HG02852 (cell line): ENCODE results near the gene IGSF23.
"Not testable (repeated sequence)": the region's sequence is repeated elsewhere in the genome, so short reads cannot be mapped to it uniquely, and the experiment has no call there.

Source experiments
- ATAC-seq: cut with Tn5 transposase; IDR thresholded peaks from one replicate; pipeline ENCODE4 v1.9.1; 2021; ENCODE audit warnings: mild to moderate bottlenecking, moderate library complexity; ENCODE audit not compliant: unreplicated experiment

The IGSF23 gene

DNA sequence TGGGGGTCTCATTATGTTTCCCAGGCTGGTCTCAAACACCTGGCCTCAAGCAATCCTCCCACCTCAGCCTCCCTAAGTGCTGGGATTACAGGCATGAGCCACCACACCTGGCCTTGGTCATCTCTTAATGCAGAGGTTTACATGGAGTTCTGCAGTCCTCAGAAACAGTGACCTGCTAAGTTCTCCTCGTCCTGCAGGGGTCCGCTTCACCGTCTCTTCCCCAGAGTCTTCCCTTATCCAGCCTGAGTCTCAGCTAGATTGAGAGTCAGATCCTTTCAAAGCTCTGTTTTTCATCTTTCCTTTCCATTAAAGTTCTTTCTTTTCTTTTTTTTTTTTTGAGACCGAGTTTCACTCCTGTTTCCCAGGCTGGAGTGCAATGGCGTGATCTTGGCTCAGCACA, 2.9 kb upstream of the IGSF23 start:
- ATAC-seq = not testable (repeated sequence)

DNA sequence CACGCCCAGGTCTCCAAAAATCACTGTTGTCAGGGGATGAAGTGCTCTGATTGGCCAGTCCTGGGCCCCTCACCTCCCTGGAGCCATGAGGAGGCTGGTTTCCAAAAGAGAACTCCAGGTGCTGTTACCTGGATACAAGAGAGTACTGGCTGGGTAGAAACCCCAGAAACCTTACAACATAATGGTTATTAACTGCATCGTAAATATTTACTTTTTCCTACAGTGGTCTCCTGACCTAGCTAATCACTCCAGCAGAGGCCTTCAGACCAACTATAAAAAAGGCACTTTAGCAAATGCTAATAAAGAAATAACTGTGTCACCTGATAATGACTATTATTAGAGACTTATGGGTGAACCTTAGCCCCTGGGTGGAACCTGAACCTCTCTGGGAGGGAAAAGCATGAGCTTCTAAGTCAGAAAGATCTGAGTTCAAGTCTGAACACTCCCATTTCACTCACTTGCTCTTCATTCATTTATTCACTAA, 1.5 kb upstream of the IGSF23 start:
- no peak for ATAC-seq

DNA sequence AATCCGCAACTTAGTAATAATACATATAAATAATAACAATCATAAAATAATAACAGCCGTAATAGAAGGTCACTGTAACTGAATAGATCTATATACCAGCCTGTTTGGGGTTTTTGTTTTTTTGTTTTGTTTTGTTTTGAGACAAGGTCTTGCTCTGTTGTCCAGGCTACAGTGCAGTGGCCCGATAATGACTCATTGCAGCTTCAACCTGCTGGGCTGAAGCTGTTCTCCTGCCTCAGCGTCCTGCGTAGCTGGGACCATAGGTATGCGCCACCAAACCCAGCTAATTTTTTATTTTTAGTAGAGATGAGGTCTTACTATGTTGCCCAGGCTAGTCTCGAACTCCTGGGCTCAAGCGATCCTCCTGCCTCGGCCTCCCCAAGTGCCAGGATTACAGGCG, 950 bp downstream of the IGSF23 start:
- no peak for ATAC-seq

DNA sequence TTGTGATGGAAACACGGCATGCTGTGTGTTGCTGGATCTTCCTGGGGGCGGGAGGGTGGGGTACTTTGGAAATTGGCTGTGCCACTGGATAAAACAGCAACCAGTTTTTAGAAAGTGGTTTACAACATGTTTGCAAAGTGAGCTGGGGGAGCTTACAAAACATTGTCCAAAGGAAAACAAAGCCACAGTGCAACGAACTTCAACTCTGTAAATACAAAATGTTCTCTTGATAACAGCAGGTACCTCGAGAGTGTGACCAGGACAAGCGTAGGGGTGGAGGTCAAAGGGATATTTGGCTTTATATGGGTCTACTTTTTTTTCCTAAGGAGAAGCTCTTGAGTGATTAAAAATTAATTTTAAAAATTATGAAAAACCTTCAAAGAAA, 2.5 kb downstream of the IGSF23 start:
- no peak for ATAC-seq

DNA sequence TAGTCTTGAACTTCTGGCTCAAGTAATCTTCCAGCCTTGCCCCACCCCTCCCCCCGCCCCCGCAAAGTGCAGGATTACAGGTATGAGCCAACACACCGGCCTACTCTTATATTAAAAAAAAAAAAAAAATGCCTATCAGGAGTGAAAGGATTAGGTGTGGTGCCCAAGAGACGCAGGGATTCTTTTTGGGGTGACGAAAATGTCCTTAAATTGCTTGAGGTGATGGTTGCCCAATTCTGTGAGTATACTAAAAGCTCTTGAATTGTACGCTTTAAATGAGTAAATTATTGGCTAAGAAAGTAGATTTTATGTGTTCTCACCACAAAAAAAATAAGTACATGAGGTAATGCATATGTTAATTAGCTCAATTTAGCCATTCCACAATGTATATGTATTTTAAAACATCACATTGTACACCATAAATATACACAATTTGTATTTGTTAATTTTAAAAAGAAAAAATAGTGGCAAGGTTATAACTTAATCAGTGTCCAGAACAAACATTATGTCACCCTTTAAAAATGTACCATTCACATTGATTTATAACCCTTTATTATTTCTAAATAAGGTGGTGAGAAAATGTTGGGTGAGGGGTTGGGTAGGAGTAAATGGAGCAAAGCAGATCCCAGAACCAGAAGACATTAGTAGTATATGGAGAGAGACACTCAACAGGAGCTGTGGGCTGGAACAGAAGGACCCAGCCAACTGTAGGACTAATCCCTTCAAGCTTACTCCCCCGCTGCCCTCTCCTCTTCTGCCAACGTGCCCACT, 3.9 kb downstream of the IGSF23 start:
- no peak for ATAC-seq

DNA sequence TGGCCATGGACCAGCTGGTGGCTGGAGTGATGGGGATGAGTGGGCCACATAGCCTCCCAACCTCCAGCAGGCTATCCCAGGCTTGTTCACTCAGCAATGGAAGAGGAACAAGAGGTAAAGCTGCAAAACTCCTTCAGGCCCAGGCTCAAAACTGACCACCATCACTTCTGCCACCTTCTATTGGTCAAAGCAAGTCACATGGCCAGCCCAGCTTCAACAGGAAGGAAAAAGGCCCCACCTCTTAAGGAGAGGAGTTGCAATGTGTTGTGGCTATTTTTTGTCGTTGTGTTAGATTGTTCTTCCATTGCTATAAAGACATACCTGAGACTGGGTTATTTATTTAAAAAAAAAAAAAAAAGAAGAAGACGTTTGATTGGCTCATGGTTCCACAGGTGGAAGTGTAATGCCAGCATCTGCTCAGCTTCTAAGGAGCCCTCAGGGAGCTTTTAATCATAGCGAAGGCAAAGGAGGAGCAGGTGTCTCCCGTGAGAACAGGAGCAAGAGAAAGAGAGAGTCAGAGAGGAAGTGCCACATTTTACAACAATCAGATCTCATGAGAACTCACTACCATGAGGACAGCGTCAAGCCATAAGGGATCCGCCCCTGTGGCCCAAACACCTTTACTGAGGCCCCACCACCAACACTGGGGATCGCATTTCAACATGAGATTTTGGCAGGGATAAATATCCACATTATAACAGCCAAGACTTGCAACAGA, 5.4 kb downstream of the IGSF23 start:
- no peak for ATAC-seq

DNA sequence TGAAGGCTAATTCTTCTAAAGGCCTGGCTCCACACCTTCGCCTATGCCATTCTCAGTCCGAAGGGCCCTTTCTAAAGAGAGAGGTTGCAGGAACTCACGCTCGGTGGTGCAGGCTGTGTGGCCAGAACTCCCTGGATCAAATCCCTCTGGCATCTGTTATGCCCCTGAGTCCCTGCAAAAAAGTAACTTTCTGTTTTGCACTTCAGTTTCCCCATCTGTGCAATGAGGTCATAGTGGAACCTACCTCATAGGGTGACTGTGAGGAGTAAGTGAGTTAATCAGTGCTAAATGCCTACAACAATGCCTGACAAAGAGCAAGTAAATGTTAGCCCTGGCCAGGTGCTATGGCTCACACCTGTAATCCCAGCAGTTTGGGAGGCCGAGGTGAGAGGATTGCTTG, 7.3 kb downstream of the IGSF23 start:
- no peak for ATAC-seq

DNA sequence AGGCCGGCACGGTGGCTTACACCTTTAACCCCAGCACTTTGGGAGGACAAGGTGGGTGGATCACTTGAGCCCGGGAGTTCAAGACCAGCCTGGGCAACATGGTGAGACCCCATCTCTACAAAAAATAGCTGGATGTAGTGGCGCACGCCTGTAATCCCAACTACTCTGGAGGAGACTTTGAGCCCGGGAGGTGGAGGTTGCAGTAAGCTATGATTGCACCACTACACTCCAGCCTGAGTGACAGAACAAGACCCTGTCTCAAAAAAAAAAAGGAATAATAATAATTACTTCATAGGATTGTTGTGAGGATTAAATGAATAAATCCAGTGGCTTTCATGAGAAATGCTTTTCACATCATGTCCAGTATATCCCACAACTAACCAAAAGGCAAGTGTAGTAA, 8.0 kb downstream of the IGSF23 start:
- no peak for ATAC-seq

DNA sequence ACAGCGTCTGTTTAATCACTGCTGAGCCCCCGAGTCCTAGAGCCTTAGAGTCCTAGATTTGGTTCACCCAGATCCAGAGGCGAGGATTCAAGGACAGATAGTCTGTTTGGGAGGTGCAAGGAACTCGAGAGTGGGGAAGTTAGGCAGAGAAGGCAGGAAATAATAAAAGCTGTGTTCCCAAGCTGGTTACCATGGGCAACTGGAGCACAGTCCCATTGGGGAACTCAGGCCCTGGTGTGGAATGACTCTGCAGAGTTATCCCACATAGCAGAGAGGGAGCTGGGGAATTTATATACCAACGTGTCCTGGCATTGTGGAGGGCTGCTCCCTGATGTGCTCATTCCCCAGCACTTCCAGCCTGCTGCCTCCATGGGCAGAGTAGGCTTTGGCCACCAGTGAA, 9.7 kb downstream of the IGSF23 start:
- ATAC-seq = no peak

DNA sequence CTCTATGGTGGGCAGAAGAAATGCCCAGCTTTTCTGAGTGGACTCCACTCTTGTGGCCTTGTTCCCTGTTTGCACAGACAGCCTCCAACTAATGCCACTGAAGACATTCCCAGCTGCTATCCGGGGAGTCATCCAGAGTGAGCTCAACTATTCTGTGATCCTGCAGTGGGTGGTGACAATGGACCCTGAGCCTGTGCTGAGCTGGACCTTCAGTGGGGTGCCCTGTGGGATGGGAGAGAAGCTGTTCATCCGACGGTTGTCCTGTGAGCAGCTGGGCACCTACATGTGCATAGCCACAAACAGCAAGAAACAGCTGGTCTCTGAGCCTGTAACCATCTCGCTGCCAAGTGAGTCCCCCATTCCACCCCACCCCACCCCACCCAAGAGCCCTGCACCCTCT, 10.3 kb downstream of the IGSF23 start:
- ATAC-seq = no peak

DNA sequence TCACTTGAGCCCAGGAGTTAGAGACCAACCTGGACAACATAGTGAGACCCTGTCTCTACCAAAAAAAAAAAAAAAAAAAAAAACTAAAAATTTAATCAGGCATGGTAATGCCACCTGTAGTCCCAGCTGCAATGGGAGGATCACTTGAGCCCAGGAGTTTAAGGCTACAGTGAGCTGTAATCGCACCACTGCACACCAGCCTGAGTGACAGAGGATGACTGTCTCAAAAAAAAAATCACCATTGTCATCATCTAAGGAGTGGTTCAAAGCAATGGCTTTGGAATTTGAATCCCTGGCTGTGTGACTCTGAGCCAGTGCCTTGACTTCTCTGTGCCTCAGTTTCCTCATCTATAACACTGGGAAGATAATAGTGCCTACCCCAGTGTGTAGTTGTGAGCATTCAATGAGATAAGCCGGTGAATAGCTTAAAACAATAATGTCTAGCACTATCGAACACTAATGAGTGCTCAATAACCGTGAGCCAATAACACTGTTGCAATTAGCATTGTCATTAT, 11.5 kb downstream of the IGSF23 start:
- ATAC-seq = no peak

DNA sequence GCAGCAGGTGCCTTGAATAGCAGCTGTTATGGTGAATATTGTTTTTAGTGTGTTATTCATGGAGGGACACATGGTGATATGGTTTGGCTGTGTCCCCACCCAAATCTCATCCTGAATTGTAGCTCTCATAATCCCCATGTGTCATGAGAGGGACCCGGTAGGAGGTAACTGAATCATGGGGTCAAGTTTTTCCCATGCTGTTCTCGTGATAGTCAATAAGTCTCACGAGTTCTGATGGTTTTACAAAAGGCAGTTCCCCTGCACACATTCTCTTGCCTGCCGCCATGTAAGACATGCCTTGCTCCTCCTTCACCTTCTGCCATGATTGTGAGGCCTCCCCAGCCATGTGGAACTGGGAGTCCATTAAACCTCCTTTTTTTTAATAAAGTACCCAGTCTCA, 12.3 kb downstream of the IGSF23 start:
- ATAC-seq = not testable (repeated sequence)

DNA sequence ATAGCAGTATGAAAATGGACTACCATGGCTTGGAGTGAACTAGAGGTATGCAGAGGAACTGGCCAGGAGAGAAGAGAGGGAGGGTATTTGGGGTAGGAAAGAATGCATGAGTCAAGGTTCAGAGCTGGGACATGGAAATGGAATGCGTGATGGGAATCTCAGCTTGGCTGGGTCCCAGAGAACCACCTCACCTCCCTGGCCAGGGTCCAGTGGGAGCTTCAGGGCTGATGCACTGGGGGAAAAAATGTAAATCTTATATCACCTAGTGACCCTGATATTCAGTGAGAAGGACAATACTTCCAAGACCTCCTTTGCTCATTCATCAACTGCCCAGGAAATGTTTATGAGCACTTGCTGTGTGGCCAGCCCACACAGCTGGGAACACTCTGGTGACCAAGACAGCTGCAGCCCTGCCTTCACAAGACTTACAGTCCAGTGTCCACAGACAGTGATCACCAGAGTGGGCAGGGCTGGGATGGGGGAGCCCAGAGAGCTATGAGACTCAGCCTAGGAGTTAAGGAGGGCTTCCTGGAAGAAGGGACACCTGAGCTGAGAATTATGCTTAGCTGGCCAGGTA, 12.8 kb downstream of the IGSF23 start:
- no peak for ATAC-seq

DNA sequence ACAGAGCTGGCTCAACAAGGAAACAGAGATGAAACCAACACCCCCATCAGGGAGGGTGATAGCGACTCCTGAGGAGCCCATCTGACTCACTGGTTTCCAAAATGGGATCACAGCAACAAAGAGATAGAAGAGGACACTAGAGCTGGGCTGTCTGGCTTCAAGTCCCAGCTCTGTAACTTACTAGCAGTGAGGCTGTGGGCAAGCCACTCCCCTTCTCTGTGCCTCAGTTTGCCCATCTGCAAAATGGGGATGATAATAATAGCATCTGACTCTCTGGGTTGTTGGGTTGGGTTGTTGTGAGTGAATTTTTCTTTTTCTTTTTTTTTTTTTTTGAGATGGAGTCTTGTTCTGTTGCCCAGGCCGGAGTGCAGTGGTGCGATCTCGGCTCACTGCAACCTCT, 14.3 kb downstream of the IGSF23 start:
- no peak for ATAC-seq

DNA sequence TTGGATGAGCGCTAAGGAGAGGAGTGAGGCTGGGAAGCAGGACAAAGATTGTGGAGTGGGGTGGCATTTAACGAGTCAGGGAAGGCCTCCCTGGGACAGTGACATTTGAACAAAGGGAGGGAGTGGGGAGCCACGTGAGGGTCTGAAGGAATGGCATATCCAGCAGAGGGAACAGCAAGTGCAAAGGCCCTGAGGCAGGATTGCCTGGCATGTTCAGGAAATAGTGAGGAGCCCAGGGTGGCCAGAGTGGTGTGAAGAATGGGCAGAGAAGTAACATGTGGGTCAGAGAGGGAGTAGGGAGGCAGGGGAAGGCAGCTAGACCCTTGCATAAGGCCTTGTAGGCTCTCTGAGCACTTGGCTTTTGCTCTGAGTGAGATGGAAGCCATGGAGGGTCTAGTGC, 15.4 kb downstream of the IGSF23 start:
- ATAC-seq = no peak

DNA sequence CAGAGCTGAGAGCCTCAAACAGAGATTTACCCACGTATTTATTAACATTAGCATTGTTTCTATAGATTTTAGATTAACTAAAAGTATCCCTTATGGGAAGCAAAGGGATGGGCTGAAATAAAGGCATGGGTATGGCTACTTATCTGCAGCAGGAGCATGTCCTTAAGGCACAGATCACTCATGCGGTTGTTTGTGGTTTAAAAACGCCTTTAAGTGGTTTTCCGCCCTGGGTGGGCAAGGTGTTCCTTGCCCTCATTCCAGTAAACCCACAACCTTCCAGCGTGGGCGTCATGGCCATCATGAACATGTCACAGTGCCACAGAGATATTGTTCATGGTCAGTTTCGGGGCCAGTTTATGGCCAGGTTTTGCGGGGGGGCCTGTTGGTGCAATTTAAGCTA, 18.2 kb downstream of the IGSF23 start:
- not testable (repeated sequence) for ATAC-seq

DNA sequence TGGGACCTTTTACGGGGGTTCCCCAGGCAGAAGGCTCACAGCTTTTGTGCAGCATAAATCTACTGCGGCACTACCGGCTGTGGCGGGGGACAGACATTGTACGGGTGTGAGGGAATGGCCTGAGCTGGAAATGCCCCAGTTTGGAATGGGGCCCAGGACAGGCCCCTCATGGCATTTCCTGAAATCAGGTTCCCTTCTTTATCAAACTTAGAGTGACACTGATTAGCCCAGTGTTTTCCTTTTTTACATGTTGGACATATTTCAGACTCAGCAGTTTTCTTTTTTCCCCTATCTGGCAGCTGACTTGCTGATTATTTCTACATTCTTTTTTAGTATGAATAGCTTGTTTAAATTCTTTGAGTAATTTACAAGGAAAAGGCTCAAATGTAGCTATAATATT, 20.7 kb downstream of the IGSF23 start:
- ATAC-seq = not testable (repeated sequence)

DNA sequence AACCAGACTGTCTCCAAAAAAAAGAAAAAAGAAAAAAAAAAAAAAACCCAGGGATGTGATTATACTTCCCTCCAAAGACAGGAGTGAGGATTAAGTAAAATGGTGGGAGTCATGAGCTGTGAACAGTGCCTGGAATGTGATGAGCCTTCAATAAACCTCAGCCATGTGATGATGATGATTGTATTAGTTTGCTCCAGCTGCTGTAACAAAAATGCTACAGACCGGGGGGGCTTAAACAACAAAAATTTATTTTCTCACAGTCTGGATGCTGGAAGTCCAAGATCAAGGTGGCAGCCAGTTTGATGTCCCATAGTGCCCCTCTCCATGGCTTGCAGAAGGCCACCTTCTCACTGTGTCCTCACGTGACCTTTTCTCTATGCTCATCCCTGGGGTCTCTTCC, 21.4 kb downstream of the IGSF23 start:
- ATAC-seq = no peak

DNA sequence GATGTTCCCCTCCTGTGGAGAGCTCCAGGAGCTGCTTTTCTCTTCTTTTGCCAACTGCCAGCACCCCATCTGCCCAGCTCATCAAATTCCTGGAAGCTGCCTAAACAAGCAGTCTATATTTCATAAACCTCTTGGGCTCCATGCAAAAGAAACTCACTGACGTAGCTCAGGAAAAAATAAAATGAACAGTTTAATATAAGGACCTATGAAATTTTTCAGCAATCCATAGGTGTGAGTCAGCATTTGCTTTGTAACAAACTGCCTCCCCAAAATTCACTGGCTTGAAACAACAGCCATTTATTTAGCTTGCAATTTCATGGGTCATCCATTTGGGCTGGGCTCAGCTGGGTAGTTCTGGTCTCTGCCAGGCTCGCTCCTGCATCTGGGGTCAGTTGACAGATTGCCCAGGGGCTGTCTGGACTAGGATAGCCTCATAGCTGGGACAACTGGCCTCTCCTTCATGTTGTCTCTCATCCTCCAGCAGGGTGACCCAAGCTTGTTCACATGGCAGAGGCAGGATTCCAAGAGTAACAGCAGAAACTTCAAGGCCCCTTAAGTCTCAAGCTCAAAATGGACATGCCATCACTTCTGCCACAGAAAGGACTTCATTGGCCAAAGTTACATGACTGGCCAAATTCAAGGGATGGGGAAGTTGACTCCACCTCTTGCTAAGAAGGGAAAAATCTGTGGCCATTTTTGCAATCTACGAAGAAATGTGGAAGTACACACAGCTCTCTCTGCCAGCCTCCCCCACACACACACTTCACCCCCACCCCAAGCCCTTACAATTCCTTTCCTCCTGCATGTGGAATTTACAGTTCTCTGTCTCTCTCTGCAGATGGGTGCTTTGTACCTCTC, 22.4 kb downstream of the IGSF23 start:
- ATAC-seq = no peak

DNA sequence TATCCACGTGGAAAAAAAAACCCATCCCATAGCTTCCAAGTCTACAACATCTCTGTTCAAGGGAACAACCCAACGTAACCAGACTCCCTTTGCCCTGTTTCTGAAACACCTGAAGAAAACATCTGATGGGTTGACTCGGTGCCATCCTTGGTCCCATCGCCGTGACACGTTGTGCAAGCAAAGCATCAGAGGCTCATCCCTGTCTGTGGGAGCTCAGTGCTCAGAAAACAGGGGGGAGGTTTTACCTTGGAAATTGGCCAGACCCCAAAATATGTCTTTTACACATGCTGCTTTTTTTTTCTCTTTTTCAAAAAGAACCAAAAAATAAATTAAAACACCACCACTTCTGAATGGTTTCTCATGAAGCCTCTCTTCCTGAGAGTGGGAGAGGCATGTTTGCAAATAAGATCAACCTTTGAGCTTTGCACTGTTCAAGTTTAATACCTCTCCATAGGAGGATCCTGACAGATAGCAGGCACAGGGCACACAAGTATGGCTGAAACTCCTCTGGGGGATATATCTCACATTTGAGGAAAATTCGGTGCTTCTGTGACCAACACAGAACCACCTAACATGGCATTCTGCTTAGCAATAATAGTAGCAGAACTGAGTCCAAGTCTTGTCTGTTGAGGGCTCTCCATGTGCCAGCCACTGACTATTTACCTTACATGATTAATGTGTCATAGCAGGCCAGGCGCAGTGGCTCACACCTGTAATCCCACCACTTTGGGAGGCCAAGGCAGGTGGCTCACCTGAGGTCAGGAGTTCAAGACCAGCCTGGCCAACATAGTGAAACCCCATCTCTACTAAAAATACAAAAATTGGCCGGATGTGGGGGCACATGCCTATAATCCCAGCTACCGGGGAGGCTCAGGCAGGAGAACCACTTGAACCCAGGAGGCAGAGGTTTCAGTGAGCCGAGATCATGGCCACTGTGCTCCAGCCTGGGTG, 23.4 kb downstream of the IGSF23 start:
- no peak for ATAC-seq
